Fibroblast of skin of right quadriceps (primary cell): ENCODE measurements around the gene INAFM2.

Experiments used
- DNase-seq: peaks from one replicate; pipeline ENCODE4 v3.0.0-alpha.2; 2013

INAFM2 gene

DNA sequence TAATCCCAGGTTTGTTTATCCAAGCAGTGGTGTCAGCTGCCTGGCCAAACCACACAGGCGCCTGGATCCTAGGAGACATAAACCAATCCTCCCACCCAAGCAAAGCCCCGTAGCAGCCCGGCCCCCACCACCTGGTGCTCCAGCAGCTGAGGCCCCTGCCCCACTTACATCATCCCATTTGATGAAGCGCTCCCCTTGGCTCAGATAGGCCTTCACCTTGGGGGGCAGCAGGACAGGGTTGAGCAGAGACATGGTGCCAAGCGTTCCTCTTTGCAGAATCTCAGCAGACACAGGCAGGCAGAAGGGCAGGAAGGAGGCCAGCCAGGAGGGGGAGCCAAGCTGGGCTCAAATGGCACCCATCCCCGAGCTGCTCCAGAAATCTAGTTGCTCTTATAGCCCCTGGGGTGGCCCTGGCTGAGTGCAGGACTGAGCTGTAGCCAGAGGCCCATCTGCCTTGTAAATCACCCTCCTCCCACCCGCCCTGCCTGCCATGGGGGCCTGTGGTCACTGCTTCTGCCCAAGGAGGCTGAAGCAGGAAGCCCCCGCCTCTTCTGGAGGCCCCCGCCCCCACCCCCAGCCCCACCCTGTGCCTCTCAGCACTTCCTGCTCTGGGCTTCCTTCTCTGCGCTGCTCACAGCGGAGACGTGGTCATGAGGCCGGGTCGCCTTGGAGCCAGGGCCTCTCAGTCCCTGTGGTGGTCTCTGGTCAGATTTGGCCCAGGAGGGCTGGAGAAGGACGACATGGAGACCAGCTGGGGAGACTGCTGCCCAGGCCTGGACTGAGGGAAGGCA is 15.9 kb upstream of the INAFM2 start, which contains the start of gene PLCB2:
Gene PLCB2 (minus strand): TSS at position 515 of the 791 bp plus-strand sequence. CDS start 263 bp downstream, at position 252.
- DNase-seq, result no peak

DNA sequence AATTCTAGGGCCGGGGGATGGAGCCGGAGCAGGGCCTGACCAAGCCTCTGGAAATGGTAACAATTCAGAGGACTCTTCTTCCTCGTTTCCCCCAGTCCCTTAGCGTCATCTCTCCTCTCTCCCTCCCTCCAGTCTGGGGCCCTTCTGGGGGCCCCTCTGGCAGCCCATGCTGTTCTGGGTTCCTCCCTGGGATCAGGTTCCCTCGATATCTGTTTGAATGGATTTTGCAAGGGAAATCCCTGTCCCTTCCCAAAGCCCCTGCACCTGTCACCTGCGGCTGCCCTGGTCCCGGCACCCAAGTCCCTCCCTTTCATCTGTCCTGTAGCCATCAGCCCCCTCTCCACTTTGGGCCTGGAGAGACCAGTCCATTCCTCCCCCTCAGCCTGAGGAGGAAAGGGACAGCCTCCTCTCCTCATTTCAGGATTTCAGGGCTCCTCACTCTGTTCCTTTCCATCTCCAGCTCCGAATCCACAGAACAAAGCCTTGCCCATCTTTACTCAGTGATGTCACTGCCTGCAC is 14.1 kb upstream of the INAFM2 start:
- no peak for DNase-seq

DNA sequence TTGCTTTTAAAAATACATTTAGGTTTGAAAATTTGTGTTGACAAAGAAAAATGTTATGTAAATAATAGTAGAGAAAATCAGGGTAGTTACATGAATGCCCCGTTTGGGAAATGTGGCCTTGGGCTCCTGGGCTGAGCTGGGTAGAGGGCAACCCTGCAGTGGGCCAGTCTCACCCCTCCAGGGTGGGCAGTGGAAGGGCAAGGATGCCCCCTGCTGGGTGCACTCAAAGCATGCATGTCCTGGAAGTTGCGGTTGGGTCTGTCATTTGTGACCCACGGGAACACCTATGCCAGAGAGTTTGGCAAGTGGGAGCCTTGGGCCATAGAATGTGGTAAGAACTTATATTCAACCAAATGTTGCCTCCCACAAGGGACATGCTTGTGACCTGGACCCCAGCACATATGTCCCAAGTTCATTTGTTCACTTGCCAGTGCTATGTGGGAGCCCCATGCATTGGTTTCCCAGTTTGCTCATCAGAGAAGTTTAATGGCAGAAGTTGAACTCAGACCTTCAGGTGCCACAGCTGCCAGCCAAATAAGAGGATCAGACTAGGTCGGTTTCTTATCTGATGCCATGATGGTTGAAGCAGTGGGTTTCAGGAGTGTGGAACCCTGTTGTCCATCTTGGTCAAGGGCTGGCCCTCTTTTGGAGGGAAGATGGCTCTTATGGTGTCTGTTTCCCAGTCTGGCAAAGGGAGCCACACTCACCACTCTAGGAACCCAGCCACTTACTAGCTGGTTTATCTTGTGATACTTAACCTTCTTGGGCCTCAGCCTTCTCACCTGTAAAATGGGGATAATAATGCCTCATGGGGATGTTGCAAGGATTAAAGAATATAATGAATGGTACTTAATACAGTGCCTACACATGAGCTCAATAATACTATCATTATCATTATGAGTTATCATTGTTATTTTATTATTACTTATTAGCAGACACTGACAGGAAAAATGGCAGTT is 13.2 kb upstream of the INAFM2 start:
- DNase-seq, result peak; percentile 33

DNA sequence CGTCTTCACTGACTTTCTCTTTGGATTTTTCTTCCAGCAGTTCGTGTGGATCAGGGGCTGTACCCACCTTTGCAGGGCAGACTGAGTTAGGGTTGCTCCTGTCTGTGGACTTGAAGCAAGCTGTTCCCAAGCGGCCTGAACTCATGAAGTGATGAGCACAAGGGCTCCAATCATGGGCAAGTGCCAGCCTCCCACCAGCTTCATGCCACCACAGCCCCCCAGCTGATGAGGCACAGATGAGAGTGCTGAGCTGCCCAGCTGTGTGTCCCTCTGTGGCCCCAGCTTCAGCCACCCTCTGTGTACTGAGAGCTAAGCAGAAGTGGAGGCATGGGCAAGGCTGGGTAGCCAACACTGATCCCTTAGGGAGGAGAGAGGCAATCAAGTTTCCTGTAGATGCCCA is 12.5 kb upstream of the INAFM2 start:
- no peak for DNase-seq

DNA sequence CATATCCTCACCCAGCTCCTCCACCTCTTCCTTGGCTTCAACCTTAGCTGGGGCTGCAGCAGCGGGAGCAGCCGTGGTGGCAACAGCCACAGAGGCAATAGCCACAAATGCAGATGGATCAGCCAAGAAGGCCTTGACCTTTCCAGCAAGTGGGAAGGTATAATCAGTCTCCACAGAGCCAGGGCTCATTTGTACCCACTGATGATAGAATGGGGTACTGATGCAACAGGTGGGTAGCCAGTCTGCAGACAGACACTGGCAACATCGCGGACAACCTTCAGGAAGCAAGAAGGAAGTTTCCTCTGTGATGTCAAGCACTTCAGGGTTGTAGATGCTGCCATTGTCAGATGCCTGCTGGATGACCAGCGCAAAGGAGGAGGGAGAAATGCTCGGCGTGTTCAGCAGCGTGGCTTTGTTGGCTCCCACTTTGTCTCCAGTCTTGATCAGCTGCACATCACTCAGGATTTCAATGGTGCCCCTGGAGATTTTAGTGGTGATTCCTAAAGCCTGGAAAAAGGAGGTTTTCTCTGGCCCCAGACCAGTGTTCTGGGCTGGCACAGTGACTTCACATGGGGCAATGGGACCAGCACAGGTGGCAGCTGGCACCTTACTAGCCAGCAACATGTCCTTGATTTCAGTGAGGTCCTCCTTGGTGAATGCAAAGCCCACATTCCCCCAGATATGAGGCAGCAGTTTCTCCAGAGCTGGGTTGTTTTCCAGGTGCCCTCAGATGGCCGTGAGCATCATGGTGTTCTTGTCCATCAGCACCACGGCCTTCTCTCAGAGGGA is 10.9 kb upstream of the INAFM2 start:
- DNase-seq, result no peak

DNA sequence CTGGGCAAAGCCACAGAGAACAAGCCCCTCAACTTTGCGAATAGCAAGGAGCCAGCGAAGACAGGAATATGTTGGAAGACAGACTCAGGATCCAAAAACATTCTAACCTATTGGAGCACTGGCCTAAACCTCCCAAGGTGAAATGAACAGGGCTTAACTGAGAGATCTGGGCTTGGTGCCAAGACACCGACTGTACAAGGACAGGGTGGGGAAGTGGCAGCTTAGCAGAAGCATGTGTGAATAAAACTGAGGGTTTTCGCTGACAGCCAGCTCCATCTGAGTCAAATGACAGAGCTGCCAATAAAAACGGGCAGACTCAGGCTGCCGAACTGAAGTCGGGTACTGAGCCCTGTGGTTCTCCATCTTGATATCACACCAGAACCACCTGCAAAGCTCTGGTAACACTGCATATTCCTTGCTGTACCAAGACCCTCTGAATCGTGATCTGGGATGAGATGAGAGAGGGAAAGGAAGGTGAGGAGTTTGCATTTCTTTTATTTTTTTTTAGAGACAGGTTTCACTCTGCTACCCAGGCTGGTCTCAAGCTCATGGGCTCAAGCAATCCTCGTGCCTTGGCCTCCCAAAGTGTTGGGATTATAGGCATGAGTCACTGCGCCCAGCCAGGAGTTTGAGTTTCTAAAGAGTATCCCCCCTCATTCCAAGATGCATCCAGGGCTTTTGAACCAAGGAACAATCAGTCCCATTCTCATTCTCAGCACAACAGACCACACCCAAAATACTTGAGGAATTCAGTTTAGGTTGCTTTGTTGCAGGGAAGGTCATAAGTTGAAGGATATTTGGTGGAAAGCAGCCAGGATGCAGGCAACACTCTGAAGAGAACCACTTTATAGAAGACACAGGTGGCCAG is 9.7 kb upstream of the INAFM2 start:
- peak; percentile 48 for DNase-seq

DNA sequence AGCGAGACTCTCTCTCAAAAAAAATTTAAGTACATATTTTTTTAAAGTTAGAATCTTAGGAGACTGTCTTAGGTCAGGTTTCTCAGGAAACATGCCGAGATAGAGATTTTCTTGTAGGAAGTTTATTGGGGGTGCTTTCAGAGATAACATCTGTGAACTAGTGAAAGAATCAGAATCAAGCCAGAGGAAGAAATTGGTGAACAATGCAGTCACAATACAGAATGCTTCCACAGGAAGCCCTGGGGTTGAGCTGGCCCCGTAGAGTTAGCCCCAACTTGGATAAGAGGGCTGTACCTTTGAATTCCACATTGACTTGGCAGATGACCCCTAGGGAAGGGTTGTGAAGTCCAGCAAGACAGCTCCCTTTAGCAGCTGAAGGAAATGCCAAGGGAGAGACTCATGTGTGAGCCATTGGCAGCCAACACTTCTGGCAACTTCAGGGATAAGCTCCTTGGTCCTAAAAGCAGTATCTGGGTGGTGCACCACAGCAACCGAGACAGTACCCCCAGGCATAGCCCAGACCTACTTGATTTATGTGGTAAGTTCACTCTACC is 8.7 kb upstream of the INAFM2 start:
- DNase-seq, result peak; percentile 29

DNA sequence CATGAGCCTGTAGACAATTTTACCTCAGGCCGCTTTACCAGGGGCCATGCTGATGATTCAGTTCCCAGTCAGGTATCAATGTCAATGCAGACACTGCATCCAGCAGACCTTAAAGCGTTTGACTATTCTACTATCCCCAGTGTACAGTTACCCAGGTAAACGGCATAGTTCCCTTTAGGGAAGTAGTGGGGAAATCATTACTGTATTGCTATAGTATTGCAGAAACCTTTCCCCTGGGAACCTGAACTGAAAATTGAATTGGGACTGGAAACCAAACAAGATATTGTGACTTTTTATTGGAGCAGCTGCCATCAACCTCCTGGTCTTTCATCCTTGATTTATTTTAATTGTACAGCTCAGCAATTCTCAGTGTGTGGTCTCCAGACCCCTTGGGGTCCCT is 6.6 kb upstream of the INAFM2 start:
- no peak for DNase-seq

DNA sequence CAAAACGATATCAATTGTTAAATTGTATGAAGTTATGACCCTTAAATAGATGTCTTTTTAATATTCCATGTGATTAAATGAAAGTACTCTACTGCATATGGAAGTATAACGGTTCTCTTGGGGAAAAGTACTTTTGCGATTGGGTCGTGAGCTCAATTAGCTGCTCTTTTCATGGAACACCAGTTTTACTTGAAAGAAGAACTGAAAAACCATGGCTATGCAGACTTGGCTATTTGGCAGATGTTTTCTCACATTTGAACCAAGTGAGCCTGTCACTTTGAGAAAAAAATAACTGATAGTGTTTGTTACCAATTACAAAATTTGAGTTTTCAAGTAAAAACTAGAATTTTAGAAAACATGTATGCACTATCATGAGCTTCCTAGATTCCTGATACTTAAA is 5.9 kb upstream of the INAFM2 start:
- DNase-seq, result no peak

DNA sequence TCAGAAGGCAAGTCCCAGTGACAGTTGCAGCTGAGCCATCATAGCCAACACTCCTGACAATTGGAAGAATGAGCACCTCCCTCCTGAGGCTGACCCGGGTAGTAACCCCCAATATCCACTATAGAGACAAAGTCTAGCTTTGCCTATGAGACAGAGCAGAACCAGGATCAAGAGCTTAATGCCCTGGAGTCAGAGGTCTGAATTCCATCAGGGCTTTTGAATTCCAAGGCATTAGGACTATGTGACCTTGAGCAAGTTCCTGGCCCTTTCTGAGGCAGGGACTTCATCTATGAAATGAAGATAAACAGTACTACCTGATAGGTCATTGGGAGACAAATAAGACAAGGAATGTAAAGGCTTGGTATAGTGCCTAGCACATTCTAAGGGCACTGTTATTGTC is 3.1 kb upstream of the INAFM2 start:
- no peak for DNase-seq

DNA sequence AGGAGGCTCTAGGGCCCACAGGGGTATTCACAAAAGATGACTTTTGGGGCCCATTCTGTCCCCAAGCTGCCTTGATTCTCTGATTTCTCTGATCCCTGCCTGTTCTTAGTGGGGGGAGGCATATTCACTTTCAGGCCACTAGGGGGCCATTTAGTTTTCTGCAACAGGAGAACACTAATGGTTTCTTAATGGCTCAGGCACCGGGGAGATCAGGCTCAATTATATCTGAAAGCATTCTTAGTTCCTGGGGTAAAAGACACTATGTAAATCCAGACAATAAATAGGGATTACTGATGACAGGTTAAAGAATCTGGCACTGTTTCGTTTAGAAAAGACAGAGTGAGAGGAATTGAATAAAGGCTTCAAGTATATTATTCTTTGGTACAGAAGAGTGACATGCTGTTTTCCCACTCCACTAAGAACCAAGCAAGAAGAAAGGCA is 2.5 kb upstream of the INAFM2 start:
- DNase-seq, result peak; percentile 63

DNA sequence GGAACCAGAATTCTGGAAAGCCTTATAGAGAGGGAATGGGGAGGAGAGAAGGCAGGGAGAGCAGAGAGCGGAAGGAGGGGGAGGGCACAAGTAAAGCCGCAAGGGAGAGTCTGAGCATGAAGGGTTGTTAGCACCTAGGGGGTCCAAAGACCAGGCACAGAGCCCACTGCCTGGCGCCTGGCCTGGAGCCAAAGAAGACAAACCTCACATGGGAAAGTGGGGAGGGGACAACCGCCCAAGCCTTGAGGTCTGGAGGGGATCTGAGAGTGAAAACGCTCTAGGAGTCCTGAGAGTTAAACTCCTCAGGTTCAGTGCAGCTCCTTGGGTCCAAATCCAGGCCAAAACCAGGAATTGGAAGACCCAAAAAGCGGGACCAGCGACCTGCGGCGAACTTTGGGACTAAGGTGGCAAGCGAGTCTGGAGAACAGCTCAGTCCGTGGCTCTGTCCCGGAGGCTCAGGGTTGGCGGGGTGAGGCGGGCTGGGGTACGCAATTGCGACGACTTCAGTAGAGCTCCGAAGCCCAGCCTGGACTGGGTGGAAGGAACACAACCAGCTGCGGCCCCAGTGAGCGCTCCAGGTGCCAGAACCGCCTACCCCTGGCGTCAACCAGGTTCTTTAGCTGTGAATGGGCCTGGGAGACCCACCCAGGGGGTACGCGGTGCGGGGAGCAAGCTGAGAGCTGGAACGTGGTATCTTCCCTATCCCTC is 807 bp upstream of the INAFM2 start:
- peak; percentile 67 for DNase-seq

DNA sequence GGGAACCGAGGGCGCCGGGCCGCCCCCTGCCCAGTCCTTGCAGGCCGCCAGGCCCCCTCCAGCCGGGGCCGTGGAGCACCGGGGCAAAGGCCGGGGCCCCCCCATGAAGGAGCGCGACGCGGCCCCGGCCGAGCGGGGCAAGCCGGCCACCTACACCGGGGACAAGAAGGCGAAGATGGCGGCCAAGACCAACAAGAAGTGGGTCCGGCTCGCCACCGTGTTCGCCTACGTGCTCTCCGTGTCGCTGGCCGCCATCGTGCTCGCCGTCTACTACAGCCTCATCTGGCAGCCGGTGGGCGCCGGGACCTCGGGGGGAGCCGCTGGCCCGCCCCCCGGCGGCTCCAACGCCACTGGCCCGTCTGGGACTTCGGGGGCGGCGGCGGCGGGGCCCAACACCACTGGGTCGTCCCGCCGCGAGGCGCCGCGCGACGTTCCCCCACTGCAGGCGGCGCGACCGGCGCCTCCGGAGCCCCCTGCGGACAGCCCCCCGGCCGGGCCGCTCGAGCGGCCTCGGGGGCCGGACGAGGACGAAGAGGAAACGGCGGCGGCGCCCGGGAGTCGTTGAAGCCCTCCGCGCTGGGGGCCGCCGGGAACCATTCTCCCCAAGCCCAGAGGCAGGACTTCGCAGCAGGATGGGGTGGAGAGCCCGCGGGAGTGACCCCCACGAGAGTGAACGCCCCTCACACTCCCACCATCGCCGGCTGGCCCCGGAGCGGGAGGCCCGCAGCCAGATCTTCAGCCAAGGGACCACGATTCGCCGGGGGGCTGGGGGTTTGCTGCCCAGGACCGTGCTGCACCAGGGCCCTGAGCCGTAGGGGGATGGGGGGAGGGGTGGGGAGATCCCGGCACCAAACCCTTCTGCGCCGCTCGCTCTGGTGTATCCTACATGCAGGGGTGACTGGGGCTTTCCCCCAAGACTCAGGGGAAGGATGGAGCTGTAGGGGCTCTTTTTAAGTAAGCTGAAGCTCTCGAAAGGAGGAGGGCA is 753 bp downstream of the INAFM2 start:
- no peak for DNase-seq

DNA sequence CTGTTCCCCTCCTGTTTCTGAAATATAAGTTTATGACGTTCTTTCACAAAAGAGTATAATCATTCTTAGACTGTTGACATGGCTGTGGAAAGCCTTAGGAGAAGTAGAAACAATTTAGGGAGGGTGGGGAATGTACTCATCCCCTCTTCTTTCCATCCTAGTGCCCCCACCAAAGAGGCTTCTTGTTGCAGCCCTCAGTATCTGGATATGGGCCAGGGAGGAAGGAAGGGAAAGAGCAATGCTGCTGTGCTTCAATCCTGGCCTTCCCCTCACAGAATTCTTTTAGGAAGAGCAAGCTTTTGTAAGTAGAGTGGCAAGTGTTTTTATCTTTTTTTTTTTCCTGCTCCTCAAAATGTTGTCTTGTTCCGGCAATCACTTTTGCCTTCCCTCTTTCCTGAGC is 1.7 kb downstream of the INAFM2 start:
- DNase-seq, result no peak

DNA sequence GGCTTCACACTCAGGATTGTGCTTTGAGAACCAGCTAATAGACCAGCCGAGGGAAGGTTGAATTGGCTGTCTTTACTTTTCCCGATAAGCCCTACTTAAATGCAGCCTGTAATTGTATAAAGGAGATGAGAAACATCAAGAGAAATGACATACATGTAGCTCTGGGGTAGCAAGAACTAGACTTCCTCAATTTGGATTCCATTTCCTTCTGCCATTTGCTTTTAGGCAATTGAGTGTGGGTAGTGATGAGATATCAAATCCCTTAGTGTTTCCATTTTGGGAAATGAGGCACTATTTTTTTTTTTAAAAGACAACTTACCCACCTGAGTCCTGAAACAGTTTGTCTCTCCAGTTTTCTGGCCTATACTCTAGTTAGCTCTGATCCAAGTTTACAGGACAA is 2.2 kb downstream of the INAFM2 start:
- DNase-seq, result no peak

DNA sequence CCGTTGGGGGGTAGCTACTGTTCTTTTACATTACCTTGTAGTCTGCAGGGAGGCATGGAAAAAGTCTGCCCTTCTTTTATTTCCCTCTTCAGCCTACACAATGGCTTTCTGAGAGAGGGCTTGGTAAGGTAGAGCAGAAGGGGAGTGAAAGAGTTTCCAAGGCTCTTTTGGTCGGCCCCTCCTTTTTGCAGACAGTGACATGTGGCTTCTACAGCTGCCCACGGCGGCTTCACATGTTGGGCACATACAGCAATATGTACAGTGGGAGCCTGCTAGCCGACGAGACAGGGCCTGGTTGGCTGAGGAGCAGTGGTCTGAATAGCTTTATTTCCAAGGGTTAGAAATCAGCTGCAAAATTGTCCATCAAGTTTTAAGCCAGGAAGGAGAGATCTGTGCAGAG is 4.0 kb downstream of the INAFM2 start:
- DNase-seq, result no peak

DNA sequence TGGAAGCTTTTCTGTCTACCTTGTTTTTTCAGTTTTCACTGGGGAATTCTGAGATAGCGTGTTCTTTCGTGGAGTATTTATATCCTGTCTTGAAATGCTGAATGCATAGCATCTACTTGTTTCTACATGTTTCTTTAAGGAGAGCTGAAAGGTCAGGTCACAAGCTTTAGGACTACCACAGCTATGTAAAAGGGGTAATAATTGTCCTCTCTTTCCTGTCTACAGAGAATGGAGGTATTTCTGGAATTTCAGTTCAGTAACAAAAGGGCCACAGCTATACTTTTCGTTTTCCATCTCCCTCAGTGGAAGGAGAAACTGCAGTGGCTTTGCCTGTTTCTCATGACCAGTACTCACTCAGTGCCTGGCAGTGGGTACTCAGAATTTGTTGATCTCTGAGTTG is 4.7 kb downstream of the INAFM2 start:
- peak; percentile 71 for DNase-seq

DNA sequence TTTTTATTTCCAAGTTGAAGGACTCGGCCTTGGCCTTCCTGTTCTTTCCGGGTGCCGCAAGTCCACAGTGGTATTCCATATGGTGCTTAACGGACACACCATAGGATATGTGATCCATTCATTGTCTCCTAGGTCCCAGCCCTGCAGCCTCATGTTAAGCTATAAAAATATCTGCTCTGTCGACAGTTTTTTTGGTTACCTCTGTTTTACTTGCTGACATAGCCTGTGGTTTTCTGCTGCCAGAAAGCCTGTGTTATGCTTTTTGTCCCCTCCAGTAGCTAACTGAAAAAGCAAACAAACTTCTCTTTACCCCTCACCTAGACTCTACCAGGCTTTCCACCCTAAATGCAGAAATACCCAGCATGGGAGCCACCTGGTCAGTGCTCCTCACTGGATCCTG is 5.3 kb downstream of the INAFM2 start:
- no peak for DNase-seq

DNA sequence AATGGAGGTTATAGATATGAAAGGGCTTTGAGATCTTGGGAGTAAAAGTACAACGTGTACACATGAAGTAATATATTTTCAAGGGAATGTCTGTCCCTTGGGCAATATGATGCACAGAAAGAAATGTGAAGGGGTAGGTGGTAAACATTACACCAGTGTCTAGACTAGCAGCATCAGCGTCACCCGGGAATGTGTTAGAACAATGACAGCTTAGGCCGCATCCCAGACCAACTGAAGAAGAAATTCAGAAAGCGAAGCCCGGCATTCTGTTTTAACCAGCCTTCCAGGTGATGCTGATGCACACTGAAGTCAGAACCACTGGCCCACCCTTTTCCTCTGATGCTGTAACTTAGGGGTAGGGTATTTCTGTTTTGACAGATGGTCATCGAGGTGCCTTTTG is 6.3 kb downstream of the INAFM2 start:
- DNase-seq, result no peak
